ENCODE measurements around the gene FOXB1.

The FOXB1 gene

GRCh38 chr15:60020736-60021135 is 16.6 kb downstream of the FOXB1 start:
- no peak for DNase-seq (ENCODE audit: low read depth in 2 of 2)

- no peak for DNase-seq (ENCODE audit: low read depth in 2 of 2)
Observed at GRCh38 chr15:60021589-60022378, 17.7 kb downstream of the FOXB1 start.

GRCh38 chr15:60022379-60022741 is 18.2 kb downstream of the FOXB1 start:
- DNase-seq (ENCODE audit: low read depth in 2 of 2) = no peak

GRCh38 chr15:60026555-60026954 is 22.4 kb downstream of the FOXB1 start:
- no peak for DNase-seq (ENCODE audit: low read depth in 2 of 2)

- DNase-seq (ENCODE audit: low read depth in 2 of 2) = no peak
Observed at GRCh38 chr15:60035344-60035743, 31.2 kb downstream of the FOXB1 start.

- no peak for DNase-seq (ENCODE audit: low read depth in 2 of 2)
Observed at GRCh38 chr15:60039316-60039715, 35.2 kb downstream of the FOXB1 start.

- no peak for DNase-seq (ENCODE audit: low read depth in 2 of 2)
Observed at GRCh38 chr15:60043744-60044435, 39.8 kb downstream of the FOXB1 start.

GRCh38 chr15:60044636-60045270 is 40.6 kb downstream of the FOXB1 start:
- DNase-seq (ENCODE audit: low read depth in 2 of 2) = no peak

GRCh38 chr15:60047701-60048100 is 43.6 kb downstream of the FOXB1 start:
- peak; percentile 30 to 33 for DNase-seq (ENCODE audit: low read depth in 2 of 2)

- no peak for DNase-seq (ENCODE audit: low read depth in 2 of 2)
Observed at GRCh38 chr15:60049948-60050347, 45.8 kb downstream of the FOXB1 start.

- DNase-seq (ENCODE audit: low read depth in 2 of 2) = no peak
Observed at GRCh38 chr15:60052796-60053195, 48.7 kb downstream of the FOXB1 start.

- DNase-seq (ENCODE audit: low read depth in 2 of 2) = no peak
Observed at GRCh38 chr15:60054472-60054871, 50.4 kb downstream of the FOXB1 start.
